ENCODE results near the gene SLC6A11.
A peak's percentile ranks its signal among the peaks of the same experiment; 100 is the strongest.

Gene SLC6A11

DNA sequence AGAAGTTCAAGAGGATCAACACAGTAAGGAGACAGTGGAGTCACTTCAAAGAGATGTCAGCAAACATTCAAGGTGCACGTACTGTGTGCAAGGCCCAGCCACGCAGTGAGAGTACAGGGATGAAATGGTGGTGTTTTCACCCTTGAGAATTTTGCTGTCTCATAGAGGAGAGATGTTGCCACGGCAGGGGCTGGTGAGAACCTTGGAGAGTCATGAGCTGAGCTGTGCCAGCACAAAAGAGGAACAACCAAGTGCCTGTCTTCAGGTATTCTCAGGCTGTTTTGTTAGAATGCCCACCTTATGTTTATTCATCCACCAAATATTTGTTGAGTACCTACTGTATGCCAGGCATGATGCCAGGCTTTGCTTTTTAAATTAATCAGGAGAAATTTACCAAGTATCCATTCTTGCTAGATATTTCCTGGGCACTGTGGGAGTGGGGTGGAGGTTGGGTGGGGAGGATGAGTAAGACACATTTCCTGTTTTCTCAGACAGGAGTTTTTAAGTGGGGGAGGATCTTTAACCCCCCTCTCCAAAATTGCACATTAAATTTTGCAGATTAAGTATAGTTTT is 72.6 kb downstream of the SLC6A11 start:
- DNase-seq (ENCODE audit: low read depth, low spot score), result no peak

DNA sequence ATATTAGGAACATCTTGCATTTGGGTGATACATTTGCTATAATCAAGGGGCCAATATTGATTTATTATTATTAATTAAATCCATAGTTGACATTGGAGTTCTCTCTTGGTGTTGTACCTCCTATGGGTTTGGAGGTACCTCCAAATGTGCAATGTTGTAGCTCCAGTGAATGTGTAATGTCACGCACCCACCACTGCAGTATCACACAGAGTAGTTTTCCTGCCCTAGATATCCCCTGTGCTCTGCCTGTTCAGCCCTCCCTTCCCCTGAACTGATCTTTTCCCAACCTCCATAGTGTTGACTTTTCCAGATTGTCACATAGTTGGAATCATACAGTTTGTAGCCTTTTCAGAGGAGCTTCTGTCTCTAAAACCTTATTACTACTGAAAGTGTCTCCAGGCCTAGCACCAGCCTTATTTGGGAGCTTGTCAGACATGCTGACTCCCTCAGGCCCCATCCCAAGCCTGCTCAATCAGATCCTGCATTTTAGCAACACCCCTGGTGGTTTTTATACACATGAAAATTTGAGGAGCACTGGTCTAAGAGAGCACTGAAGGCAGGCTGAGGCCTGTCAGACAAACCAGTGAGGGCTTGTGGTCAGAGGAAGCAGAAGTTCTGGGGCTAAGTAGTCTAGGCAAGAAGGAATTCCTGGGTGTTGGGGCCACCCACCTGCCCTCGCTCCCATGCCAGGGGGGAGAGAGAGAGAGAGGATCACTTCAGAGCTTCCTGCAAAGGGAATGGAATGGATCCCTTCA is 73.4 kb downstream of the SLC6A11 start:
- no peak for DNase-seq (ENCODE audit: low read depth, low spot score)

DNA sequence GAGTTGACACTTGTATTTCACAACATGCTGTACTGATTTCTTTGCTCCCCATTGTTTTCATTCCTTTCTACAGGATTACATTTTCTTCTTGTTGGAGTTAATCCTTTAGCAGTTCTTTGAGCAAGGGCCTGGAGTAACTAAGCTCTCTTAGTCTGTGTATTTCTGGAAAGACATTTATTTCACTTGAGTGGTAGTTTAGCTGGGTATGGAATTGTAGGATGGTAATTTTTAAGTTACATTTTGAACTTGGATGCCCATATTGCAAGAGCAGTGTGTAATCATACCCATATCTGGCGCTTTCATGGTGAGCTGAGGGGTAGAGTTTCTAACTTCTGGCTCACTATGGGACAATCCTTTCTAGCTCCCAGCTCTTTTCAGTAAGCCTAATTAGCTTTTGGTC is 74.6 kb downstream of the SLC6A11 start:
- DNase-seq (ENCODE audit: low read depth, low spot score), result no peak

DNA sequence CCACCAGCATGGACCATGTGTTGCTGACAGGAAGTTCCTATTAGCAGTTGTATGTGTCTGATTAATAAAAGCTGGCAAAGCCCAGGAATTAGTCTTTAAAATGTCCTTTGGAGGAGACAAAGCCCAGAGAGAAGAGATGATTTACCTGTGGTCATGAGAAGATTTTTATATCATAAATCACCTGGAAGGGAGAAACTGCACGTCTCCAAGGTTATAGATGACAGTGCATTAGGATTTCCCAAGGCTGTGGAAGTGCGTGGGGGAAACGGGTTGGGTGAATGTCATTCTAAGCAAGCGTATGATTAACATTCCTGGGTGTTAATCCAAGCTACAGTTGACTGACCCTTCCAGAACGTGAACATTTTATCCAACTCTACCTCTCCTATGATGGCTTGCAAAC is 76.6 kb downstream of the SLC6A11 start:
- DNase-seq (ENCODE audit: low read depth, low spot score), result no peak

DNA sequence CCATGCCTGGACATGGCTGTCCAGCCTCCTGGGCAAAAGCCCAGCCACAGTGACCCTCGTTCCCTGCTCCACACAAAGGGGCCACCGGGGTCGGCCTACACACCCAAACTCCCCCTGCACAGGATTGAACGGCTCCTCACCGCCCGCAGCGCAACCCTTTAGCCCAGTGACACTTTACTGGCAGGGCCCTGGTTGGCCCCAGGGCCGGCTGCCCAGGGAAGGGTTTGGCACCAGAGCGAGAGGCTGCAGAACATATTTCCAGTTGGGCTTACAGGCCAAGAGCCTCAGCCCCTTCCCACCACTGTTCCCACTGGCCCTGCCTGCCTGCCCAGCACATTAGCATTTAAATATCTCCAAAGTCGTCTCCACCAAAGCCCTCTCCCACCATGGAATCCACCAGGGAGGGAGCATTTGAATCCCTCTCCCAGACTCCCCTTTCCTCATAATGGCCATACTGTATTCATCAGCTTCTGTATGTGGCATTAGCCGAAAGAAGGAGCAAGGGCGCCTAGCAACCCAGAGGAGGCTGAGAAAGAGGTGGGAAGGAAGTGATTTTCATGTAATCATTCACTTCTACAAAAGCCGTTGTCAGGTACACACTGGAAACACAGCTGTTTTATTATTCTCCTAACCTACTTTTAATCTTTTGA is 85.4 kb downstream of the SLC6A11 start:
- DNase-seq (ENCODE audit: low read depth, low spot score), result no peak

DNA sequence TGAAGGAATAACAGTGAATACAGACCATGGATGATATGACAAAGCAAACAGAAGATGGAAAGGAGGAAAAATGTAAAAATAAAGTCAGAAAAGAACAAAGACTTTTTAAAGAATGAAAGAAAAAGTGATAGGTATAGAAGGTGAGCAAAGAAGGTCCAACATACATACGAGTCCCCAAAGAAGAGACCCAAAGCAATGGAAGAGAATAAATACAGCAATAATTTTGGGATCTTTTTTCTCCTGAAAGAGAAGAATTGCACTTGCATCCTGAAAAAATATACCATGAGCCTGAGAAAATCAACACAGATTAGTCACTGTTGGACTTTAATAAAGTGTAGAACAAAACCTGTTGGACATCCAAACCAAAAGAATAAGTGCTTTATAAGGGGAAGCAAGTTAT is 91.2 kb downstream of the SLC6A11 start:
- no peak for DNase-seq (ENCODE audit: low read depth, low spot score)

DNA sequence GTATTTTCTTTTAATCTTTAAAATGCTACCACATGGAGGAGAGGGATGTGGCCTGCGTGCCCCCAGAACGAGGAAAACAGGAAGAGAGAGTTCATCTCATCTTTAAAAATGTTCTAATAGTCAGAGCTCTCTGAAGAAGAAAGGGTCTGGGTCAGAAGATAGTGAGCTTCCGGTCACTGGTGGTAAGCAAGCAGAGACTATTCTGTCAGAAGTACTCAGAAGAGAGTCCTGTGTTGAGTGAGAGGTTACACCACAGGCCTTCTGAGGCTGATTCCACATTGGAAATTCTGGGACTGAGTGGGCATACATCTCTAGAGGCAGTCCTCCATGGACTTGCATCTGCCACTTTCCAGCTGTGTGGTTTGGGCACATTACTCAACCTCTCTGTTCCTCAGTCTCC is 94.3 kb downstream of the SLC6A11 start:
- DNase-seq (ENCODE audit: low read depth, low spot score), result no peak

DNA sequence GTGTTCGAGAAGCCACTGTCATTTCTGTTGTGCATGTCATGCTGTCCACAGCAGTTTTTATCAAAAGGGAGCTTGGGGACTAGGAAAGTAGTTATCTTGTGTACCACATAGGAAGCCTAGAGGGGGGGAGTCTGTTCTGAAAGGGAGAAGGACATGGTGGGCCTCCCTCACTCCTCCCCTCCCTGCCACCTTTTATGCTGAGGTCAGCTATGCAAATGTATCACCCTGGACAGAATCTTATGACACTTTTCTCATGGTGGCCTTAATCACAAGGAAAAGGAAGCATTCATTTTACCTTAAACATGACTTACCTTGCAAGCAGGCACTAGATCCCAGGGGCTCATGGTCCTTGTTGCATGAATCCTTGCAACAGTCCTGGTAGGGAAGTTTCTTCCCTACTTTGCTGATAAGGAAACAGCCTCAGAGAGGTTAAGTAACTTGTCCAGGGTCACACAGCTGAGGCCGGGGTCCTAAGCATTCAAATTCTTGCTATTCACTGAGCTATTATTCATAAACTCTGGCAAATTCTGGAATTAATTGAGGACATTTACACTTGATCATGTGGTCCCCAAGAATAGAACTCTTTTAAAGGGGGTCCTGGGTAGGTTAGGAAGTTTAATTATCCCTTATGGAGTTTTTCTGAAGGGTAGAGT is 95.4 kb downstream of the SLC6A11 start:
- DNase-seq (ENCODE audit: low read depth, low spot score), result no peak

DNA sequence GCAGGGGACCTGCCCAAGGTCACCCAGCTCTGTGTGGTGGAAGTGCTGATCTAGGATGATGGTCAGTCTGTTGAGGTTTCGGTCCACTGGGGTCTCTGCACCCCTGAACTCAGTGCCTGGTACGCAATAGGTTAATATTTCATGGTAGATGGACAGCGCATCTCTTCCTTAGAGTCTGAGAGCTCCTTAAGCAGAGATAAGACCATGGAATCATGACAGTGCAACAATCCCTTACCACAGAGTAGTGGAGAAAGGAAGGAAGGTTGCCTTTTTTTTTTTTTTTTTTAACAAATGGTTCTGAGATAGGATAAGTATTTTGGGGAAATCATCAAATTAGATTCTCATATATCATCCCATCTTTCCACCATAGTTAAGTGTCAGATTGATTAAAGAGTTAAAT is 96.8 kb downstream of the SLC6A11 start:
- no peak for DNase-seq (ENCODE audit: low read depth, low spot score)

DNA sequence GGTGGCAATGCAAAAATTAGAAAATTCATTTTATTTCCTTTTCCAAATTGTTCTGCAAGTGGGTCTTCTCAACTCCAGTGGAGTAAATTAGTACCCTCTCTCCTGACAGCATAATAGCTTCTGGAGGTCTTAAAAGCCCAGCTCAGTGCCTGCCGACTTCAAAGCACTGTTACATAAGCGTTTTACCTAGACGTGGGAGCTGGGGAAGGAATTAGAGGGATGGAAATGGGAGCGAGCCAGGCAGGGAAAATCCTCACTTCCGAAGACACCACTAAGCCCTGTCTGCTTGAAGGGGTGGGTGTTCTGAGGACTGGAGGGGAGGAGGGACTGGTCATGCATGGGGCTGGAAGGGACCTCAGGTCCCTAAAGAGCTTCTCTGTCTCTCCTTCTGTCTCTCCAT is 99.3 kb downstream of the SLC6A11 start:
- DNase-seq (ENCODE audit: low read depth, low spot score), result no peak

DNA sequence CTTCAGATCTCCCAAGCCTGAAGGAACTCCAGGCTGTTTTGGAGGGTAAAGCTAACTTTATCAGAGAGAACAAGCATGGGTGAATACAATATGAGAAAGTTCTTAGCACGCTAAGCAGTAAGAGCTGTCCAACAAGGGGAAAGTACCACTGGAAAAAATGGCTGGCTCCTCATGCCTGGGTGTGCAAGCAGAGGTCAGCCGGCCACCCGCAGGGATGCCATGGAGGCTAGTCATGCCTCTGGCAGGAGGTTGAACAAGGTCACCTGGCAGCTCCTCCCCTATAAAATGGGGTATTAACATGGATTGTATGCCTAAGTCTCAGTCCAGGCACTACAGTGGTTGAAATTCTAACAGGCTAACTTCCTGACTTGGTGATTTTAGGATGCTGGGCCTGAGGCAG is 101.1 kb downstream of the SLC6A11 start:
- DNase-seq (ENCODE audit: low read depth, low spot score), result peak; percentile 60

DNA sequence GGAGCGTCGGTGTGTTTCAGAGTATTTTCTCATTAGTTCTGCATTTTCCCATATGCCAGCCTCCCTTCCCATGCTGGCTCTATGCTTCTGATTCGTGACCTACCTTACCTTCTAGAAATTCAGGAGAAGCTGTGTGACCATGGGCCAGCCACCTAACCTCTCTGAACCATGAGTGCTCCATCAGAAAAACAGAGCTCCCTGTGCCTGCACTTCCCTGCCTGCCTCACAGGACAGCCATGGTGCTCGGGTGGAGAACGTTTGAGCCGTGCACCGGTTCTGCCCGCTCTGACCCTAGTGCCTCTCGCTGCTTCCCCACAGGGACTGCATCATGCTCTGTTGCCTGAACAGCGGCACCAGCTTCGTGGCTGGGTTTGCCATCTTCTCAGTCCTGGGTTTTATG is 102.0 kb downstream of the SLC6A11 start:
- no peak for DNase-seq (ENCODE audit: low read depth, low spot score)

DNA sequence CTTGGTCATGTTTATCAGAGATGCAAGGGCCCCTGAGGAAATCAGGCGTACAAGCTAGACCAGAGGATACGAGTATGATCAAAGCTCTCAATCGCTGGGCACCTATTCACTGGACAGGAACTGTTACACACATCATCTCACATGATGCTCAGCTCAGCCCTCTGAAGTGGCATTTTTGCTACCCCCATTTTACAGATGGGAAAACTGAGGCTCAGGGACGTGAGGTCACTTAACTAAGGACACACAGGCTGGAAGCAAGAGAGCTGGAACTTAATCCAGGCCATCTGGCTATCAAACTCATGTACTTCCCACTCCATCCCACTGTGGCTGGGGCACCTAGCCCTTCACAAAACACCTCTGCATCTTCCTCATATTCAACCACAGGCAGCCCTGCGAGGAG is 103.6 kb downstream of the SLC6A11 start:
- DNase-seq (ENCODE audit: low read depth, low spot score), result no peak

DNA sequence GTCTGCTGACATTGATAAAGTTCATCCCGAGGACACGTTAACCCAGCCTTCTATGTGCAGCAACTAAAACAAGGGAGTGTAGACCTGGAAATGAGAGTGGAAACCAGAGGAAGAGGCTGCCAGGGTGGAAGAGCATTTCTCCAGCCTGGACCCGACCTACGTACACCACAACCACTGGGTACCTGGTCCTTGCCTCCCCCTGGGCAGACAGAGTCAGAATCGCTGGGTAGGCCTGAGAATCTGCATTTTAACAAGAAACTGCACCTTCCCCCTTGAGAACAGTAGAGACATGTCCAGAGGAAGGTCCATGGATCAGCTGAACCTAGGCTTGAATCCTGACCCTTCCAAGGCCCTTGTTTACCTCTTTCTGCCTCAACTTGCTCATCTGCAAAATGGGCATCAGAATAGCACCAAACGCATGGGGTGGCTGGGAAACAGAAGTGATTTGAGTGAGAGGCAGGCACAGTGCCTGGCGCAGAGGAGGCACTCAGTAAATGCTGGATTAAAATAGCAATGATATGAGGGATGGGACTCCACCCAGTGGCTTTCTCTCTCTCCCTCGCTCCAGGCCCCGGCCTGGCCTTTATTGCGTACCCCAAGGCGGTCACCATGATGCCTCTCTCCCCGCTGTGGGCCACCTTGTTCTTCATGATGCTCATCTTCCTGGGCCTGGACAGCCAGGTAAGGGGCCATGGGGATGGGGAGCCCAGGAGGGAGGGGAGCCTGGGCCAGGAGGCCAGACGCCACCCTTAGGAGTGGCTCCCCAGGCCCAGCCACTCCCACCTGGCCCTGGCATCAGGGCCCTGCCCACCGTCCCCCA is 109.6 kb downstream of the SLC6A11 start:
- DNase-seq (ENCODE audit: low read depth, low spot score), result no peak

DNA sequence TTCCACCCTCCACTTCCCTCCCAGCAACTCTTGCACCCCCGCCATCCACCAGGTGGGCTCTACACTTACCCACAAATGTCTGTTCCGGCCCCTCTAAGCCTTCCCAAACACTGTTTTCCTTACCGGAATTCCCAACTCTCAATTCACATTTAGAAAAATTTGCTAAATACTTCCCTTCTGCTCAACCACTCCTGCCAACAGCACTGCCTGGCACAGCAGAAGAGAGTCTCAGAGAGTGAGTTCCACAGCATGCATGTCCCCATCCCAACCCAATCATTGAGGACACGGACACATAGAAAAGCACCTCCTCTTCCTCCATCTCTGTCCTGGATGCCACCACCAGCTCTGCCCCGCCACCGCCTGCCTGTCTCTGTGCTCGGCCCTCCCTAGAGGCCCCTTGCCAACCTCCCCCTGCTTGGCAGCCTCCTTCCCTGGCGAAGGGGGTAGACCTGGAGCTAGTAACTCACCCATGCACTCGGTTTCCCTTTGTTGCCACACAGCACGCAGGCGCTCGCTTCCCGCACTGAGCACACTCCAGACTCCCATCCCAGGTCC is 110.3 kb downstream of the SLC6A11 start:
- DNase-seq (ENCODE audit: low read depth, low spot score), result no peak

DNA sequence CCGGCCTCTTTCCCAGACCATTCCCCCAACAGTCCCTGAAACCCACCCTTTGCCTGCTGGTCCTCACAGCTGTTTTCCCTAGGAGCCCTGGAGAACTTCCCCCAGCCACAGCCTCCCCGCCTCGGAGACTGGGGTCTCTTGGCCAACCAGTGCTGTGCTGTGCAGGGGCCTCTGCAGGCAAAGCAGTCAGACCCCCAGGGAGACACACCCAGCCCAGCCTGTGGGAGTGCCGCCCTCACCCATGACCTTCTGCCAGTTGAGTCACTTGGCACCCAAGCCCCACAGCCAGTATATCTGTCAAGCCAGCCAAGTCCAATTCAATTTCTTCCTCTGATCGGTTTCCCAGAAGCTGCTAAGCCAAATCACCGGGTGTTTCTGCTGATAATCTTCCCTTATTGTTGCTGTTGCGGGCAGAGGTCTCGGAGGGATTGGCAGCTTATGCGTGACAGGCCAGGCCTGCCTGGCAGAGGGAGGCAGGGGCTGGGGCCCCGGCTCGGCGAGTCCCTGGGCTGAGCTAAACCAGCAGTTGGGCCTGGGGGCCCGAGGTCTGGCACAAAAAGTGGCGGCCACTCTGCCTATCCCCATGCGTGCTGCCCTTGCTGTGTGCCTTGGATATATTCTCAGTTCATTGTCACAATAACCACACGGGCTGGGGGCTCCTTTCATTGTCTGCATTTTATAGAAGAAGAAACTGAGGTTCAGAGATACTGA is 110.9 kb downstream of the SLC6A11 start:
- peak; percentile 81 for DNase-seq (ENCODE audit: low read depth, low spot score)

DNA sequence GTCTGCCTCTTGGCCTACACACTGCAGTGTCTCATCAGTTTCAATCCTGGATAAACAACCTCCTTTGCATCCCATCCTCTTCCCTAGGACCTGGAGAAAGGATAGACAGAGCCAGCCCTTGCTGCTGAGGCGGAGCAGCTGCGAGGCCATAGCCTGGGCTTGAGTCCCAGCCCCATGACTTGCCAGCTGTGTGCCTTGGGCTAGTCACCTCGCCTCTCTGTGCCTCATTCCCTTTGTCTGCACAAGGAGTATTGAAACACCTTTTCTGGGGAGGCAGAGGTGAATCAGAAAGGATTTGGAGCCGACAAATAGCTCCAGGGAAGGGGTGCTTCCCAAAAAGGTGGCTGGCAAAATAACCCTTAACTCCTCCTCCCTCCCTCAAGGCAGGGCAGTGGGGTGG is 111.5 kb downstream of the SLC6A11 start:
- DNase-seq (ENCODE audit: low read depth, low spot score), result peak; percentile 44

DNA sequence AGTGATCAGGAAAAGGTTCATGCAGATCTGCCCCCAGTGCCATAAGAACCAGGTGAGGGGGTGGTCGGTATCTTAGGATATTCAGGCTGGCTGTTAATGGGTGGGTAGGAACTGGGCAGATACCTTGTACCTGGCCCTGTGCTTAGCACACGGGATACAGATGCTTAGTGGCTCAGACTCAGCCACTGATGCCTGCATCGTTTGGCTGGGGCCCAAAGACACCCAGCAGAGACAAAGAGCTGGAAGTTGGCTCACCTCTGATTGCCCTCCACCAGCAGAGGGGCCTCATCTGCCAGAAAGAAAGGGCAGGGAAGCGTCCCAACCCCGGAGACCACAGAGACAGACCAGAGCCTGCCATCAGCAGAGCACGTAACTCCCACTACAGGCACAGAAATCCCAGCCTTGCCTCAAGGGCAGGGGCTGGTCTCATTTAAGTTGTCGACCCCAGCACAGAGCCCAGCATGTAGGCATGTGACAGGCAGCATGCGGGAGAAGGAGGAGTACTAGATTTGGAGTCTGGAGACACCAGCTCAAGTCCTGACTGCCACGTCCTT is 112.5 kb downstream of the SLC6A11 start:
- peak; percentile 56 for DNase-seq (ENCODE audit: low read depth, low spot score)

DNA sequence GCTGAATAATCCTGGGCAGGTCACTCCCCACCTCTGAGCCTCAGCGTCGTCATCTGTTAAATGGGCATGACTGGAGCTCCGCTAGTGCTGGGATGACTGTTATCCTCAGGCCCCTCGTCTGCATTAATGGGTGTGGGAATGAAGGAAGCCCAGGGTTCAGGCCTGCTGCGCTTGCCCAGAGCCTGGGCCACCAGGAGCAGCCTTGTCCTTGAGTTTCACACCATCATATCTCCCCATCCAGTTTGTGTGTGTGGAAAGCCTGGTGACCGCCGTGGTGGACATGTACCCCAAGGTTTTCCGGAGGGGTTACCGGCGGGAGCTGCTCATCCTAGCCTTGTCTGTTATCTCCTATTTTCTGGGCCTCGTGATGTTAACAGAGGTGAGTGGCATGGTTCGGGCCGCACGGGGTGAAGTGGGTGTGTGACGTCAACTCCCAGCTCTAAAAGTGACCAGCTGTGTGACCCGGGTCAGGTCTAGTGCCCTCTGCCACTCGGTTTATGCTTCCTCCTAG is 113.0 kb downstream of the SLC6A11 start:
- DNase-seq (ENCODE audit: low read depth, low spot score), result no peak

DNA sequence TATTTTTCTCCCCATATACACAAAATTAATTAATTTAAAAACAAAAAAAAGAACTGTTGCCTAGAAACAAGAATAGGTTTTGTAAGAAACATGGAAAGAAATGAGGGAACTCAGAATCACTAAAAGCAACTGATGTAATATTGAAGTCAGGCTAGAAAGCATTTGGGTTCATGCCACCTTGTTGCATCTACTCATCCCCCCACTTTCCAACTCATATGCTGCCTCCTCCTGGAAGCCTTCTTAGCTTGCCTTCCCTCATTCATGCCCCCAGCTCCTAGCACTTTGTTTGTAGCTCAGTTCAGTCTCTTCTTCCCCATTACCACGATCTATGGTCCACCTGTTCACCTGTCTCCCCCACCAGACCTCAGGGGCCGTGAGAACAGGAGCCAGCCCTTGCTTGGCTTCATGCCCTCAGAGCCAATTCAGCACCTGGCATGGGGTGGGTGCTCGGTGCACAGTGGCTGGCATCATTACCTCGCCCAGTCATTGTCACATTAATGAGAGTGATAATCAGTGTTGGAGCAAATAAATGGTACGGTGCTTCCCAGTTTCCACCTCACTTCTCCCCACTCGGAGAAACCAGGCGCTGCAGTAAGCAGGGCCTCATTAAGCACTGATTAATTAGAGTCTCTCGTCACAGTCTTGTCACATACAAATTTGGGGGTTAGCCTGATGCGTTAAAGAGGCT is 114.1 kb downstream of the SLC6A11 start:
- DNase-seq (ENCODE audit: low read depth, low spot score), result no peak
